Trophoblast cell (in vitro differentiated cells and primary cell): Measurements from ENCODE around the gene CNP.

Experiments used
- DNase-seq, 2 donors: peaks; one replicate each; pipeline ENCODE4 v3.0.0-alpha.2; 2016
- H2AFZ ChIP-seq: 2 replicates; pipeline ENCODE4 v1.6.1; 2013; ENCODE audit warnings: low read length, moderate library complexity, mild to moderate bottlenecking; ENCODE audit not compliant: insufficient read depth, poor library complexity
- H2AK5ac ChIP-seq: 2 replicates; pipeline ENCODE4 v1.6.1; 2013; ENCODE audit warnings: mild to moderate bottlenecking, low read length
- H2BK120ac ChIP-seq: 2 replicates; pipeline ENCODE4 v1.6.1; 2013; ENCODE audit warnings: low read length, mild to moderate bottlenecking, moderate library complexity; ENCODE audit not compliant: insufficient read depth, poor library complexity
- H2BK12ac ChIP-seq: 2 replicates; pipeline ENCODE4 v1.6.1; 2013; ENCODE audit warnings: mild to moderate bottlenecking, low read length, moderate library complexity
- H2BK5ac ChIP-seq: 2 replicates; pipeline ENCODE4 v1.6.1; 2013; ENCODE audit warnings: low read length, low read depth, moderate library complexity, mild to moderate bottlenecking; ENCODE audit not compliant: poor library complexity
- H3K14ac ChIP-seq: 2 replicates; pipeline ENCODE4 v1.6.1; 2013; ENCODE audit warnings: mild to moderate bottlenecking, low read length
- H3K18ac ChIP-seq: 2 replicates; pipeline ENCODE4 v1.6.1; 2013; ENCODE audit warnings: mild to moderate bottlenecking, low read length
- H3K23ac ChIP-seq: 2 replicates; pipeline ENCODE4 v1.6.1; 2013; ENCODE audit warnings: low read length
- H3K27ac ChIP-seq: 2 replicates; pipeline ENCODE4 v1.5.1; 2013; ENCODE audit warnings: low read depth, mild to moderate bottlenecking, inconsistent platforms, low read length, moderate library complexity
- H3K27me3 ChIP-seq: 2 replicates; pipeline ENCODE4 v1.6.1; 2013; ENCODE audit warnings: inconsistent platforms, mild to moderate bottlenecking, low read length, moderate library complexity; ENCODE audit not compliant: insufficient read depth
- H3K36me3 ChIP-seq, 2 experiments: 1 replicate in 1 of 2; 2 replicates in 1 of 2; pipeline ENCODE4 v1.6.1; 2013; ENCODE audit warnings: low read length in 2 of 2, mild to moderate bottlenecking in 2 of 2, moderate library complexity in 1 of 2; ENCODE audit not compliant: insufficient read depth in 2 of 2, control insufficient read depth in 1 of 2
- H3K4ac ChIP-seq: 2 replicates; pipeline ENCODE4 v1.6.1; 2013; ENCODE audit warnings: low read depth, mild to moderate bottlenecking, low read length, moderate library complexity
- H3K4me1 ChIP-seq, 2 experiments: 1 replicate in 1 of 2; 2 replicates in 1 of 2; pipeline ENCODE4 v1.6.1; 2013; ENCODE audit warnings: low read length in 2 of 2, mild to moderate bottlenecking in 2 of 2, moderate library complexity in 1 of 2; ENCODE audit not compliant: insufficient read depth in 2 of 2, control insufficient read depth in 1 of 2
- H3K4me2 ChIP-seq: 2 replicates; pipeline ENCODE4 v1.6.1; 2013; ENCODE audit warnings: inconsistent platforms, mild to moderate bottlenecking, low read length, moderate library complexity
- H3K4me3 ChIP-seq: 2 replicates; pipeline ENCODE4 v1.5.1; 2013; ENCODE audit warnings: mild to moderate bottlenecking, low read depth, low read length, inconsistent platforms
- H3K79me1 ChIP-seq: one replicate; pipeline ENCODE4 v1.6.1; 2013; ENCODE audit warnings: low read length
- H3K79me2 ChIP-seq: 2 replicates; pipeline ENCODE4 v1.6.1; 2013; ENCODE audit warnings: low read length, mild to moderate bottlenecking; ENCODE audit not compliant: control insufficient read depth, insufficient read depth, poor library complexity
- H3K9ac ChIP-seq: 2 replicates; pipeline ENCODE4 v1.6.1; 2013; ENCODE audit warnings: mild to moderate bottlenecking, low read length
- H3K9me3 ChIP-seq: 2 replicates; pipeline ENCODE4 v1.6.1; 2013; ENCODE audit warnings: low read depth, mild to moderate bottlenecking, control low read depth, inconsistent platforms, low read length; ENCODE audit not compliant: insufficient read depth
- H4K12ac ChIP-seq: 2 replicates; pipeline ENCODE4 v1.6.1; 2013; ENCODE audit warnings: low read depth, mild to moderate bottlenecking, low read length, moderate library complexity
- H4K8ac ChIP-seq: 2 replicates; pipeline ENCODE4 v1.6.1; 2013; ENCODE audit warnings: low read depth, mild to moderate bottlenecking, low read length, moderate library complexity
- H4K91ac ChIP-seq: one replicate; pipeline ENCODE4 v1.6.1; 2013; ENCODE audit warnings: low read depth, mild to moderate bottlenecking, low read length, moderate library complexity
- WGBS: extraction: QIAGEN DNeasy Blood & Tissue Kit; methylation state at CpG from one replicate; pipeline ENCODE4 v1.1.7; 2013; ENCODE audit warnings: missing lambda C conversion rate; ENCODE audit not compliant: insufficient read length, insufficient coverage; ENCODE audit errors: extremely low coverage; 5-methylcytosine and 5-hydroxymethylcytosine counted together

CNP gene

DNA sequence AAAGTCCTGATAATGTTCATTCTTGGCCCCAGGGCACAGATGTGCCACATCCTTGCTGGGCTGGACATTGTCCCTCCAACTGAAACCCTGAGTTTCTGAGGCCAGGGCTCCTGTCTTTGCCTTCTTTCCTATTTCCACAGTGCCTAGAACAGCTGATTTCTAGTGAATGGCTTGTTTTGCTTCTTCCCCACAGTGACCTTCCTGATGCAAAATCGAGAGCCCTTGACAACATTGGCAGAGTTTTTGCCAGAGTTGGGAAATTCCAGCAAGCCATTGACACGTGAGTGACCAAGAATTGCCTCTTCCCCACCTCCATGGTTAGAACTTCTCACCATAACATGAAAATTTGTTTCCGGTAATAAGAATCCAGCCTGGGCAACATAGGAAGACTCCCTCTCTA is 21.7 kb upstream of the CNP start:
- Histone ChIP-seq H3K4ac (no peak overlapping the region), H3K4me2 (no peak overlapping the region), H4K91ac (no peak overlapping the region), H3K9me3 (no peaks in the 10 kb centered on the region), H3K79me2 (no peaks in the 10 kb centered on the region), H3K9ac (no peak overlapping the region), H2AFZ (no peak overlapping the region), H2BK120ac (no peak overlapping the region), H3K4me1 (peaks cover 0 to 2% of the 10 kb centered on the region in 2 experiments), H3K23ac (no peak overlapping the region), H3K18ac (no peak overlapping the region), H3K79me1 (no peaks in the 10 kb centered on the region), H3K27ac (no peak overlapping the region), H2BK12ac (no peak overlapping the region), H3K4me3 (no peak overlapping the region), H4K12ac (no peak overlapping the region), H3K27me3 (no peaks in the 10 kb centered on the region), H2AK5ac (no peak overlapping the region), H3K14ac (no peak overlapping the region), H4K8ac (no peak overlapping the region), H2BK5ac (no peak overlapping the region), H3K36me3 (no peaks in the 10 kb centered on the region)
- no peak for DNase-seq
- WGBS = no CpG with 5 or more reads among the region's 3 CpGs

DNA sequence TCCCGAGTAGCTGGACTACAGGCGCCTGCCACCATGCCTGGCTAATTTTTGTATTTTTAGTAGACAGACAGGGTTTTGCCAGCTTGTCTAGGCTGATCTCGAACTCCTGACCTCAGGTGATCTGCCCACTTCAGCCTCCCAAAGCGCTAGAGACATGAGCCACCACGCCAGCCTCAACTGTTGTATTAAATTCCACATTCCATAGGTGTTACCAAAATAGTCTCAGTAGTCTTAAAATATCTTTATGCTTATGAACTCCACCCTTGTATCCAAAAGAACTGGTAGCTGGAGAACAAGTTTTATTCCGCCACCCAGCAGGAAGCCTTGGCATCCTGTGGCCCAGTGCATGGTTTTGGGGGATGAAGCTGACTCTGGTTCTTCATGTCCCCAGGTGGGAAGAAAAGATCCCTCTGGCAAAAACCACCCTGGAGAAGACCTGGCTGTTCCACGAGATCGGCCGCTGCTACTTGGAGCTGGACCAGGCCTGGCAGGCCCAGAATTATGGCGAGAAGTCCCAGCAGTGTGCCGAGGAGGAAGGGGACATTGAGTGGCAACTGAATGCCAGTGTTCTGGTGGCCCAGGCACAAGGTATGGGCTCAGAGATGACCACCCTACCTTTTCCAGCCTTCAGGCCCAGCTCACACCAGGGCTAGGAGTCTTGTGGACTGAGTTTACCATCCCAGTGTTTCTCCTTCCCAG is 17.7 kb upstream of the CNP start:
- Histone ChIP-seq H2BK5ac (no peak overlapping the region), H3K79me1 (no peaks in the 10 kb centered on the region), H3K4ac (no peak overlapping the region), H2AFZ (no peak overlapping the region), H3K4me1 (no peaks in the 10 kb centered on the region), H3K23ac (no peak overlapping the region), H3K4me3 (no peak overlapping the region), H4K8ac (no peak overlapping the region), H3K9me3 (no peaks in the 10 kb centered on the region), H3K27me3 (no peaks in the 10 kb centered on the region), H4K91ac (no peak overlapping the region), H3K79me2 (no peaks in the 10 kb centered on the region), H2BK120ac (no peak overlapping the region), H2BK12ac (no peak overlapping the region), H3K36me3 (no peaks in the 10 kb centered on the region), H3K27ac (no peak overlapping the region), H3K14ac (no peak overlapping the region), H3K18ac (no peak overlapping the region), H4K12ac (no peak overlapping the region), H3K9ac (no peak overlapping the region), H2AK5ac (no peak overlapping the region), H3K4me2 (no peak overlapping the region)
- no peak for DNase-seq
- whole genome bisulfite sequencing = no CpG with 5 or more reads among the region's 11 CpGs

DNA sequence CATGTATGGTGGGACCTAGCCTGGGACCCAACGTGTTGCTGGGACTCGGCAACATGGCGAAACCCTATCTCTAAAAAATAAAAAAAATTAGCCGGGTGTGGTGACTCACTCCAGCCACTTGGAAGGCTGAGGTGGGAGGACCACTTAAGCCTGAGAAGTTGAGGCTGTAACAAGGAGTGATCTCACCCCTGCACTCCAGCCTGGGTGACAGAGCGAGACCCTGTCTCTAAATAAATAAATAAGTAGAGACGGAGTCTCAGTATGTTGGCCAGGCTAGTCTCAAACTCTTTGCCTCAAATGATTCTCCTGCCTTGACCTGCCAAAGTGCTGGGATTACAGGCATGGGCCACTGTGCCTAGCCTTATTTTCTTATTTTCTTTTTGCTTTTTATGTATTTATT is 10.1 kb upstream of the CNP start:
- H3K27ac ChIP-seq = no peak overlapping the region

DNA sequence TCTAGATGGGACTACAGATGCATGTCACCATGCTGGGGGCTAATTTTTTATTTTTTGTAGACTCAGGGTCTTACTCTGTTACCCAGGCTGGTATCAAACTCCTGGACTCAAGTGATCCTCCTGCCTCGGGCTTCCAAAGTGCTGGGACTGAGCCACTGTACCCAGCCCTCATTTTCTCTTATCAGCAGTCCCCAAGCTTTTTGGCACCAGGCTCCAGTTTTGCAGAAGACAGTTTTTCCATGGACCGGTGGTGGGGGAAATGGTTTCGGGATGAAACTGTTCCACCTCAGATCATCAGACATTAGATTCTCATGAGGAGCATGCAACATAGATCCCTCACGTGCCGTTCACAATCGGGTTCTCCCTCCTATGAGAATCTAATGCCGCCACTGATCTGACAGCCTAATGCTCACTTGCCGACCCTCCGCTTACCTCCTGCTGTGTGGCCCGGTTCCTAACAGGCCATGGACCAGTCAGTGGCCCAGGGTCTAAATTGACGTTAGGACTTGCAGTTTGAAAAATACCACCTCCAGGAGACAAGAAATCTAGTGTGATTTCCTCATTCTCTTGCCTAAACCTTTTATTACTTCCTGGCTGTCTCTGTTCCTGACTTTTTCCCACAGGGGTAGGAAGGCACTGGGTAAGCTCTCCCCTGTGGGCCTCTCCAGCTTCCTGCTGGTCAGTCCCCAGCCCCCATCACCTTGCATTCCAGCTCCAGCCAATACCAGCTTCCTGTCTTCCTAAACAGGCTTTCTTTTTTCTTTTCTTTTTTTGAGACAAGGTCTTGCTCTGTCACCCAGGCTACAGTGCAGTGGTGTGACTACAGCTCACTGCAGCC is 9.3 kb upstream of the CNP start:
- Histone ChIP-seq H3K4me3 (no peak overlapping the region), H4K8ac (peak overlapping the region; percentile 84), H4K12ac (peak overlapping the region; percentile 47), H4K91ac (peak overlapping the region; percentile 39), H3K23ac (no peak overlapping the region), H3K4ac (no peak overlapping the region), H3K79me1 (peaks cover 2% of the 10 kb centered on the region), H2BK5ac (peak overlapping the region; percentile 45), H3K9ac (no peak overlapping the region), H2BK12ac (peak overlapping the region; percentile 37), H3K9me3 (peaks cover 3% of the 10 kb centered on the region), H3K14ac (peak overlapping the region; percentile 74), H2BK120ac (peak overlapping the region; percentile 30), H3K36me3 (no peaks in the 10 kb centered on the region), H2AK5ac (peak overlapping the region; percentile 42), H3K27ac (peak overlapping the region; percentile 80), H3K4me2 (peak overlapping the region; percentile 34), H3K18ac (no peak overlapping the region), H3K4me1 (peaks cover 0 to 11% of the 10 kb centered on the region in 2 experiments), H2AFZ (no peak overlapping the region), H3K79me2 (no peaks in the 10 kb centered on the region), H3K27me3 (no peaks in the 10 kb centered on the region)
- no peak for DNase-seq
- no CpG with 5 or more reads among the region's 11 CpGs for WGBS

More for the DNA sequence above, 10.1 kb upstream of the CNP start:
- Histone ChIP-seq H2BK12ac (no peak overlapping the region), H2AFZ (no peak overlapping the region), H2BK120ac (no peak overlapping the region), H3K4ac (no peak overlapping the region), H3K9me3 (peaks cover 3% of the 10 kb centered on the region), H2BK5ac (no peak overlapping the region), H3K4me3 (no peak overlapping the region), H4K12ac (no peak overlapping the region), H2AK5ac (no peak overlapping the region), H3K27me3 (no peaks in the 10 kb centered on the region), H3K23ac (no peak overlapping the region), H3K4me2 (no peak overlapping the region), H3K36me3 (no peaks in the 10 kb centered on the region), H3K9ac (no peak overlapping the region), H3K14ac (no peak overlapping the region), H3K4me1 (peaks cover 0 to 11% of the 10 kb centered on the region in 2 experiments), H3K18ac (no peak overlapping the region), H3K79me1 (peaks cover 2% of the 10 kb centered on the region), H4K8ac (no peak overlapping the region), H3K79me2 (no peaks in the 10 kb centered on the region), H4K91ac (no peak overlapping the region)
- no peak for DNase-seq
- WGBS = no CpG with 5 or more reads among the region's 6 CpGs
